DOHH2 (cell line): ENCODE measurements around the gene RIMOC1.
A peak's percentile ranks its signal among the peaks of the same experiment; 100 is the strongest.

Experiments
- H3F3A ChIP-seq: fragments of 200-600 bp; sonication (generic), shearing (Covaris generic); 2 replicates; pipeline ENCODE4 v1.6.0; 2016; ENCODE audit warnings: antibody characterized with exemption, mild to moderate bottlenecking; ENCODE audit not compliant: control insufficient read depth, insufficient read depth
- H3K27ac ChIP-seq: fragments of 200-600 bp; sonication (generic); 2 replicates; pipeline ENCODE4 v1.5.1; 2014; ENCODE audit warnings: low read depth, mild to moderate bottlenecking, low read length, moderate library complexity
- H3K27me3 ChIP-seq: fragments of 200-600 bp; sonication (generic); 2 replicates; pipeline ENCODE4 v1.6.1; 2014; ENCODE audit warnings: mild to moderate bottlenecking, low read length, mixed read lengths; ENCODE audit not compliant: control insufficient read depth
- H3K36me3 ChIP-seq: fragments of 200-600 bp; sonication (generic); 2 replicates; pipeline ENCODE4 v1.6.1; 2014; ENCODE audit warnings: mild to moderate bottlenecking, low read length, moderate library complexity, mixed read lengths; ENCODE audit not compliant: control insufficient read depth
- H3K4me1 ChIP-seq: fragments of 200-600 bp; sonication (generic); 2 replicates; pipeline ENCODE4 v1.6.1; 2014; ENCODE audit warnings: mild to moderate bottlenecking, low read length, mixed read lengths; ENCODE audit not compliant: control insufficient read depth
- H3K4me2 ChIP-seq: fragments of 200-600 bp; sonication (generic); 2 replicates; pipeline ENCODE4 v1.6.0; 2014; ENCODE audit warnings: mild to moderate bottlenecking, low read length, moderate library complexity
- H3K4me3 ChIP-seq: fragments of 200-600 bp; sonication (generic); 2 replicates; pipeline ENCODE4 v1.5.1; 2014; ENCODE audit warnings: mild to moderate bottlenecking, low read length, mixed read lengths
- H3K79me2 ChIP-seq: fragments of 200-600 bp; sonication (generic); 2 replicates; pipeline ENCODE4 v1.6.1; 2014; ENCODE audit warnings: mild to moderate bottlenecking, low read length, mixed read lengths; ENCODE audit not compliant: control insufficient read depth
- H3K9me2 ChIP-seq: fragments of 200-600 bp; sonication (generic); replicated peaks from 2 replicates; pipeline ENCODE4 v1.6.1; 2014; ENCODE audit warnings: mild to moderate bottlenecking, low read length, mixed read lengths; ENCODE audit not compliant: control insufficient read depth
- H3K9me3 ChIP-seq: fragments of 200-600 bp; sonication (generic); 2 replicates; pipeline ENCODE4 v1.6.1; 2014; ENCODE audit warnings: antibody characterized with exemption, low read length, mixed read lengths; ENCODE audit not compliant: control insufficient read depth, insufficient read depth
- H4K20me1 ChIP-seq: fragments of 200-600 bp; sonication (generic); 2 replicates; pipeline ENCODE4 v1.6.0; 2014; ENCODE audit warnings: low read depth, mild to moderate bottlenecking, antibody characterized with exemption, low read length, moderate library complexity; ENCODE audit not compliant: control insufficient read depth, insufficient read depth
- EZH2phosphoT487 ChIP-seq: fragments of 200-600 bp; sonication (generic); IDR thresholded peaks from 2 replicates; pipeline ENCODE4 v1.6.1; 2017; ENCODE audit warnings: borderline replicate concordance, mild to moderate bottlenecking, antibody characterized with exemption, low read length, moderate library complexity, mixed read lengths
- TF ChIP-seq, protein P1 (sequence below): fragments of 200-600 bp; sonication (generic); IDR thresholded peaks from one replicate; pipeline ENCODE4 v1.5.1; 2014; ENCODE audit warnings: antibody characterized with exemption, mild to moderate bottlenecking, low read depth, low read length; ENCODE audit not compliant: poor library complexity, severe bottlenecking

Gene RIMOC1, protein sequence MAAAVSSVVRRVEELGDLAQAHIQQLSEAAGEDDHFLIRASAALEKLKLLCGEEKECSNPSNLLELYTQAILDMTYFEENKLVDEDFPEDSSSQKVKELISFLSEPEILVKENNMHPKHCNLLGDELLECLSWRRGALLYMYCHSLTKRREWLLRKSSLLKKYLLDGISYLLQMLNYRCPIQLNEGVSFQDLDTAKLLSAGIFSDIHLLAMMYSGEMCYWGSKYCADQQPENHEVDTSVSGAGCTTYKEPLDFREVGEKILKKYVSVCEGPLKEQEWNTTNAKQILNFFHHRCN

DNA sequence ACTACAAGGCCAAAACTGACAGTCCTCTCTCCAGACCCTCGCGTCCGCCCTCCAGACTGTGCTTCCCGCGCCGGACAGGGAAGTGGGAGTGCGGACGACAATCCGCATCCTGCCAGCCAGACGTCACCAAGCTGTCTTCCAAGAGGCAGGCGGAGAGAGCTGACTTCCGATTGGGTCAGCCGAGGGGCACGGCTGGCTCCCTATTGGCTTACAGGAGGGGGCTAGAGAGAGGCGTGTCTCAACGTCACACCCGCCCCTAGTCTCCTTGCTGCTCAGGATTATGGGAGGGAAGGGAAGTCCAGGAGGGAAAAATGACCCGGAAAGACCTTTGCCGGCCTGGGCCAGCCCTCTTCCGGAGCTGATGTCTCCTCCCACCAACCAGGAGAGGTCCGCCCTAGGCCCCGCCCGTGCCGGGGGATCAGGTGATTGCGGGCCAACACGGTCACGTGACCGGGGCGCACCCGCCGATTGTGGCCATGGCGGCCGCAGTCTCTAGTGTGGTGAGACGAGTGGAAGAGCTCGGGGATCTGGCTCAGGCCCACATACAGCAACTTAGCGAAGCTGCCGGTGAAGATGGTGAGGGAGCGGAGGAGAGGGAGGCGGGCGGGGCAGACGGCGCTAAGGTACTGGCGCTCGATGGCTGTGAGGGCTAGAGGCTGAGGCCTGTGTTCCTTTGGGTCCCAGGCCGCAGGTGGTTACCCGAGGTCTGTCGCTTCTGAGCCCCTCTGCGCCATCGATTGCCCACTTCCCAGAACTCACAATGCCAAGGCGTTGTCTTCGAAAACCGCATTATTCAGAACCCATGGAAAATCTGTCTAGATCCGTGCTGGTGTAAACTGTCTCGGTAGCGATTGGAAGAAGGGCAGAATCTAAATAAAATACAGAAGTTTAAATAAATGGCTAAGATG, at the start of gene RIMOC1:
TSS of gene RIMOC1 (plus strand) at position 453 of the 908 bp plus-strand sequence. CDS start at position 477, 24 bp downstream.
- Histone ChIP-seq H4K20me1 (no peaks in the 10 kb centered on the region), H3K4me2 (peak within 1 kb of the TSS; percentile 93), H3K9me3 (no peaks in the 10 kb centered on the region), H3K36me3 (peaks cover 39% of the 10 kb centered on the region), H3K9me2 (no peaks in the 10 kb centered on the region), H3K79me2 (peaks cover 37% of the 10 kb centered on the region), H3K4me1 (peaks cover 29% of the 10 kb centered on the region), H3K4me3 (peak within 1 kb of the TSS; percentile 93), H3K27me3 (no peaks in the 10 kb centered on the region), H3K27ac (peak within 1 kb of the TSS; percentile 50), H3F3A (0 out of 2 replicates have a peak, but pooled peaks cover 2% of the 10 kb centered on the region)
- no peak for TF ChIP-seq EZH2phosphoT487
- TF ChIP-seq, protein P1, sequence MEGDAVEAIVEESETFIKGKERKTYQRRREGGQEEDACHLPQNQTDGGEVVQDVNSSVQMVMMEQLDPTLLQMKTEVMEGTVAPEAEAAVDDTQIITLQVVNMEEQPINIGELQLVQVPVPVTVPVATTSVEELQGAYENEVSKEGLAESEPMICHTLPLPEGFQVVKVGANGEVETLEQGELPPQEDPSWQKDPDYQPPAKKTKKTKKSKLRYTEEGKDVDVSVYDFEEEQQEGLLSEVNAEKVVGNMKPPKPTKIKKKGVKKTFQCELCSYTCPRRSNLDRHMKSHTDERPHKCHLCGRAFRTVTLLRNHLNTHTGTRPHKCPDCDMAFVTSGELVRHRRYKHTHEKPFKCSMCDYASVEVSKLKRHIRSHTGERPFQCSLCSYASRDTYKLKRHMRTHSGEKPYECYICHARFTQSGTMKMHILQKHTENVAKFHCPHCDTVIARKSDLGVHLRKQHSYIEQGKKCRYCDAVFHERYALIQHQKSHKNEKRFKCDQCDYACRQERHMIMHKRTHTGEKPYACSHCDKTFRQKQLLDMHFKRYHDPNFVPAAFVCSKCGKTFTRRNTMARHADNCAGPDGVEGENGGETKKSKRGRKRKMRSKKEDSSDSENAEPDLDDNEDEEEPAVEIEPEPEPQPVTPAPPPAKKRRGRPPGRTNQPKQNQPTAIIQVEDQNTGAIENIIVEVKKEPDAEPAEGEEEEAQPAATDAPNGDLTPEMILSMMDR = no peak

DNA sequence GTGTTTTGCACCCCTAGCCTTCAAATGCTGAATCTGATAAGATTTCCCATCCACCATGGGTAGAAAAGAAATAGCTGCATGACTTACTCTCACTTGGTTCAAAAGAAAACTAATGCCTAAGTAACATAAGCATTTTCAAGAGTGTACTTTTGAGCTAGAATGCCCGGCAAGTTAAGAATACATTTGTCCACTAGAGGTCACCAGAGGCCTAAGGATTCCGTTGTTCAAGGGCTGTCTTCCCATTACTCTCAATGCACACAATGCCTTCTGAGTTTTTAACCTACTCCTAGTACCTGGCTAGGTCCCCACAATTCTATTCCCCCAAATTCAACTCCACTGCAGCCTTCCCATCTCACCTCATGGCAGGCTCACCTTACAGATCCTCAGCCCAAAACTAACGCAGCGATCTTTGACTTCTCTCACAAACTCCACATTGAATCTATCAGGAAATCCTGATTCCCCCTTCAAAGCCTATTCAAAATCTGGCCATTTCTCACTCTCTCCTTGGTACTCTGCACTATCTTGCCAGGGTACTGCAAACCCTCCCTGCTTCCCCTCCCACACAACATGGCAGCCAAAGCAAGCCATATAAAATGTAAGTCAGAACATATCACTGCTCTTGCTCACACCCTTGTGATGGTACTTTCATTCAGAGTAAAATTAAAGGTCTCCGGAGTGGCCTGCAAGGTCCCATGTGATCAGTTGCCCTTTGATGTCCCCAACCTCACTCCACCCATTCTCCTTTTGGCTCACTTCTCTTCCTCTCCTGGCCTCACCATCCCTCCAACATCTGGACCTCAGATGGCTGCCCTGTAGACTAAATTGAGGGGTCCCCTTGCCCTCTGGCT, 47.3 kb upstream of the RIMOC1 start:
- Histone ChIP-seq H3K79me2 (peaks cover 5% of the 10 kb centered on the region), H3K27ac (no peak overlapping the region), H3K4me3 (no peak overlapping the region), H3K9me2 (no peaks in the 10 kb centered on the region), H3K9me3 (no peaks in the 10 kb centered on the region), H3K36me3 (peaks cover 91% of the 10 kb centered on the region), H4K20me1 (no peaks in the 10 kb centered on the region), H3F3A (no peaks in the 10 kb centered on the region), H3K27me3 (no peaks in the 10 kb centered on the region), H3K4me1 (no peaks in the 10 kb centered on the region), H3K4me2 (no peak overlapping the region)
- TF ChIP-seq, protein P1 = peak; percentile 72
- TF ChIP-seq EZH2phosphoT487 = no peak

DNA sequence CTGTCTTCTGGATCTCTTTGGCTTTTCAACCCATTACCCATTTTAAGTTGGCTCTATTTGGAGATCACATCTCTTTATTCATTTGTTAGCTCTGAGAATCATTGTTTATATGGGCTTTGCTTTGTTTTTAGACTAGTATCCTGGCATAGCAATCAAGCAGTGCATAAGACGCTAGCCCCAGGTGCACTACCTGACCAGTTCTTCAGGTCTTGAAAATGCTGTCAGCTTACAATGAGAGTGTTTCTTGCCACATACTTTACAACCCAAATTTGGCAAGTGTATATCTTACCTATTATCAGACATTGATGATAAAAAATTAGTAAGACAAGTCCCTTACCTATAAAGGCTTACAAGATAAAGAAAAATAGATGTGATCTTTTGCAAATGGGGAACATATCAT, 46.2 kb upstream of the RIMOC1 start:
- no peak overlapping the region for H3K27ac ChIP-seq
- no peaks in the 10 kb centered on the region for H3F3A ChIP-seq
- H4K20me1 ChIP-seq = no peaks in the 10 kb centered on the region
- peaks cover 6% of the 10 kb centered on the region for H3K79me2 ChIP-seq
- H3K4me2 ChIP-seq = no peak overlapping the region
- no peaks in the 10 kb centered on the region for H3K9me3 ChIP-seq
- no peaks in the 10 kb centered on the region for H3K27me3 ChIP-seq
- no peaks in the 10 kb centered on the region for H3K9me2 ChIP-seq
- TF ChIP-seq, protein P1 = no peak
- TF ChIP-seq EZH2phosphoT487 = no peak
- no peaks in the 10 kb centered on the region for H3K4me1 ChIP-seq
- H3K4me3 ChIP-seq = no peak overlapping the region
- H3K36me3 ChIP-seq = peaks cover 85% of the 10 kb centered on the region
